DMS53 treated with DMSO at 0.1 percent for 48 hours (cell line): ENCODE data around the gene GPR137B.

Source experiments
- DNase-seq: peaks from one replicate; lab custom pipeline; 2025; ENCODE audit not compliant: unreplicated experiment; lab: John Stamatoyannopoulos, UW

Gene GPR137B

DNA sequence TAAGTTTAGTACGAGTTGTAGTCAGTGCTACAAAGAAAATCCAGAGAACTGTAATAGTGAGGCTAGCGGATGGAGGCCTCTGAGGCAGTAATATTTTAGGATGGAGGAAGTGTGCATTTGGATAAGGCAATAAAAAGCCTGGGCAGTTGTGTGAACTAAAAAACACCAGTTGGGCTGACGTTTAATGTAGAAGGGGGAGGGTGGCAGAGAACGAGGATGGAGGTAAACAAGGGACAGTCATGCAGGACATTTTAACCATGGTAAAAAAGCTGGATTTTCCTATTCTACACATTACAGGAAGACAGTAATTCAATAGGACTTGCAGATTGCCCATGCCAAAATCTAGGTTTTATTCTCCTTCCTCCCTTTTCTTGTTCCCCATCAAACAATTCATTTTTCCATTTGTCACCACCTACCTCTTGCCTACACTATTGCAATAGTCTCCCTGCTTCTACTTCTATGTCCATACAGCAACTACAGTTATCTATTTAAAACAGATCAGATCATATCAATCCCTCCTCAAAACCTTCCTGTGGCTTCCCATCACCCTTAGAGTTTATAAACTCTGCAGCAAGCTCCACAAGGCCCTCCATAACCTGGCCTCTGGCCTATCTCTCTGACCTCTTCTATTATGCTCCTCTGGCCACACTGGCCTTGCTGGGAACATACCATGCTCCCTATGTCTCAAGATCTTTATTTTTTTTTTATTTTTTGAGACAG, 111.7 kb downstream of the GPR137B start:
- DNase-seq: no peak

DNA sequence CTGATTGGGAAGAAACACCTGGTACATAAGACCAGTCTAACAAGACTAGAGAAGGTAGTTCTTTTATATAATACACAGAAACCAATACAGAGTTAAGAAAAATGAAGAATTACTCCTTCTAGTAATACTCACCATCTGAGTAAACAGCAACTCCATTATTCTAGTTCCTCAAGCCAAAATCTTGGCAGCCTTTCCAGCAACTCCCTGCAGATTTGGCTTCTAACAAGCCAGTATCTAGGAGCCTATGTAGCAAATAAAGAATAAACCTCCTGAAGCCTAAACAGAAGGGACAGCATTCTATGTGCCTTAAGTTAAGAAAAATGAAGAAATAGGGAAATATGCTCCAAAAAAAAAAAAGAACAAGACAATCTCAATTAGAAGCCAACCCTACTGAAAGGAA, 114.9 kb downstream of the GPR137B start:
- no peak for DNase-seq

DNA sequence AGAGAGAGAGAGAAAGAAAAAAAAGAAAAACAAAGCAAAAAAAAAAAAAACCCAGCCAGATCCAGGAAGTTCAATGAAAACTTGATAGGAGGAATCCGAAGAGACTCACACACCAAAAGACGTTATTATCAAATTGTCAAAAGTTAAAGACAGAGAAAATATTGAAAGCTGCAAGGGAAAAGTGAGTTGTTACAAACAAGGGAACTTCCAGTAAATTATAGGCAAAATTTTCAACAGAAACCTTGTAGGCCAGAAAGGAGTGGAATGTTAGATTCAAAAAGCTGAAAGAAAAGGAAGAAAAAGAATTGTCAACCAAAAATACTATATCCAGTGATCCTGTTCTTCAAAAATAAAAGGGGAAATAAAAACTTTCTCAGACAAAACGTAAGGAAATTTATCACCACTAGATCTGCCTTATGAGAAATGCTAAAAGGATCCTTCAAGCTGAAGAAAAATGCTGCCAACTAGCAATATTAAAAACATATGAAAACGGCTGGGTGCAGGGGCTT, 115.8 kb downstream of the GPR137B start:
- DNase-seq: no peak
